Activated CD8-positive, alpha-beta memory T cell treated with anti-CD3 and anti-CD28 coated beads for 48 hours (primary cell): Measurements from ENCODE around the gene CTDSPL2.
A peak's percentile ranks its signal among the peaks of the same experiment; 100 is the strongest.
"Not testable (repeated sequence)": the region's sequence is repeated elsewhere in the genome, so short reads cannot be mapped to it uniquely, and the experiment has no call there.

Source experiments
- DNase-seq, 3 experiments: peaks; one replicate each; pipeline ENCODE4 v3.0.0-alpha.2; 2020; ENCODE audit warnings: low read depth in 2 of 3, low spot score in 2 of 3

CTDSPL2 gene

GRCh38 chr15:44482090-44482489, 54.7 kb downstream of the CTDSPL2 start:
- DNase-seq, result no peak

- DNase-seq, result no peak
These were observed 58.5 kb downstream of the CTDSPL2 start for GRCh38 chr15:44485880-44486279.

GRCh38 chr15:44489464-44489863, 62.0 kb downstream of the CTDSPL2 start:
- no peak for DNase-seq

GRCh38 chr15:44490622-44491021, 63.2 kb downstream of the CTDSPL2 start:
- no peak for DNase-seq

- DNase-seq, result no peak
These were observed 64.6 kb downstream of the CTDSPL2 start for GRCh38 chr15:44492040-44492439.

GRCh38 chr15:44492672-44493071, 65.2 kb downstream of the CTDSPL2 start:
- DNase-seq, result no peak

GRCh38 chr15:44495562-44495961, 68.1 kb downstream of the CTDSPL2 start:
- no peak for DNase-seq

- DNase-seq, result no peak
These were observed 73.1 kb downstream of the CTDSPL2 start for GRCh38 chr15:44500555-44500954.

- DNase-seq, result no peak
These were observed 74.4 kb downstream of the CTDSPL2 start for GRCh38 chr15:44501768-44502366.

- no peak for DNase-seq
These were observed 89.0 kb downstream of the CTDSPL2 start for GRCh38 chr15:44516436-44516835.

GRCh38 chr15:44519537-44519936, 92.1 kb downstream of the CTDSPL2 start:
- no peak for DNase-seq

GRCh38 chr15:44525018-44525417, 97.6 kb downstream of the CTDSPL2 start:
- no peak for DNase-seq

- DNase-seq, result no peak
These were observed 99.8 kb downstream of the CTDSPL2 start for GRCh38 chr15:44527241-44527640.

GRCh38 chr15:44529864-44530604, 102.6 kb downstream of the CTDSPL2 start:
- no peak for DNase-seq

GRCh38 chr15:44530653-44531052, 103.2 kb downstream of the CTDSPL2 start:
- DNase-seq, result no peak

- not testable (repeated sequence) for DNase-seq
These were observed 104.8 kb downstream of the CTDSPL2 start for GRCh38 chr15:44532275-44532674.

GRCh38 chr15:44532689-44533088, 105.3 kb downstream of the CTDSPL2 start:
- DNase-seq, result no peak

- DNase-seq, result no peak
These were observed 107.7 kb downstream of the CTDSPL2 start for GRCh38 chr15:44535092-44535491.

- no peak for DNase-seq
These were observed 108.3 kb downstream of the CTDSPL2 start for GRCh38 chr15:44535523-44536301.

GRCh38 chr15:44536302-44536961, 109.0 kb downstream of the CTDSPL2 start:
- DNase-seq, result peak in 2 of 3 experiments; percentile 36 to 83

- DNase-seq, result peak in 2 of 3 experiments; percentile 87 to 92
These were observed 109.7 kb downstream of the CTDSPL2 start, which contains the start of gene EIF3J for GRCh38 chr15:44536962-44537734. TSS of gene EIF3J (plus strand) at chr15:44537147. CDS start at chr15:44537195, 48 bp downstream.
